Calu3 (cell line): ENCODE measurements around the gene MBP. TPM values are rescaled to one million over a fixed set of nuclear protein-coding genes. Genes with fewer than 3 reads are reported as not detected.

Source experiments
- BruUV-seq: library from RNA; stranded (reverse); fragments of 400-500 nt; replicated peaks from 2 replicates; lab custom pipeline; 2021; lab: Mats Ljungman, UMichigan
- CTCF ChIA-PET: fragments of 300-600 bp; sonication (Branson Sonifier 250); formaldehyde crosslinking; loops from one replicate; lab custom pipeline; 2022; ENCODE audit warnings: antibody characterized with exemption; lab: Charles Lee
- DNase-seq: peaks from one replicate; pipeline ENCODE4 v3.0.0; 2022
- H3K27ac Mint-ChIP-seq: one replicate; pipeline ENCODE4 v1.8.0; 2022; ENCODE audit warnings: mixed read lengths; ENCODE audit not compliant: unreplicated experiment
- H3K27me3 Mint-ChIP-seq: one replicate; pipeline ENCODE4 v1.8.0; 2022; ENCODE audit warnings: mixed read lengths; ENCODE audit not compliant: unreplicated experiment
- H3K36me3 Mint-ChIP-seq: one replicate; pipeline ENCODE4 v1.8.0; 2022; ENCODE audit warnings: mild to moderate bottlenecking, moderate library complexity, mixed read lengths; ENCODE audit not compliant: insufficient read depth, unreplicated experiment
- H3K4me1 Mint-ChIP-seq: one replicate; pipeline ENCODE4 v1.8.0; 2022; ENCODE audit warnings: mild to moderate bottlenecking, low read depth, mixed read lengths; ENCODE audit not compliant: unreplicated experiment
- H3K4me3 Mint-ChIP-seq: one replicate; pipeline ENCODE4 v1.8.0; 2022; ENCODE audit warnings: mild to moderate bottlenecking, low read depth, moderate library complexity, mixed read lengths; ENCODE audit not compliant: unreplicated experiment
- H3K9me3 Mint-ChIP-seq: one replicate; pipeline ENCODE4 v1.8.0; 2022; ENCODE audit warnings: low read depth, mixed read lengths; ENCODE audit not compliant: unreplicated experiment
- intact Hi-C: fragments of 100-400 bp; cut with micrococcal nuclease; formaldehyde crosslinking; loops from one replicate; pipeline ENCODE4 v1.10.0; 2022; ENCODE audit not compliant: unreplicated experiment
- total RNA-seq: library from RNA; stranded (reverse); gene quantifications from 2 replicates; pipeline ENCODE4 v1.2.3, GENCODE V29; 2022
- TF ChIP-seq, protein P1 (sequence below): fragments of 200-600 bp; IDR thresholded peaks from one replicate; pipeline ENCODE4 v1.8.0; 2022; ENCODE audit warnings: antibody characterized with exemption; ENCODE audit not compliant: unreplicated experiment

MBP gene
- total RNA-seq, 1 experiment from 2014 or later: 221 TPM

DNA sequence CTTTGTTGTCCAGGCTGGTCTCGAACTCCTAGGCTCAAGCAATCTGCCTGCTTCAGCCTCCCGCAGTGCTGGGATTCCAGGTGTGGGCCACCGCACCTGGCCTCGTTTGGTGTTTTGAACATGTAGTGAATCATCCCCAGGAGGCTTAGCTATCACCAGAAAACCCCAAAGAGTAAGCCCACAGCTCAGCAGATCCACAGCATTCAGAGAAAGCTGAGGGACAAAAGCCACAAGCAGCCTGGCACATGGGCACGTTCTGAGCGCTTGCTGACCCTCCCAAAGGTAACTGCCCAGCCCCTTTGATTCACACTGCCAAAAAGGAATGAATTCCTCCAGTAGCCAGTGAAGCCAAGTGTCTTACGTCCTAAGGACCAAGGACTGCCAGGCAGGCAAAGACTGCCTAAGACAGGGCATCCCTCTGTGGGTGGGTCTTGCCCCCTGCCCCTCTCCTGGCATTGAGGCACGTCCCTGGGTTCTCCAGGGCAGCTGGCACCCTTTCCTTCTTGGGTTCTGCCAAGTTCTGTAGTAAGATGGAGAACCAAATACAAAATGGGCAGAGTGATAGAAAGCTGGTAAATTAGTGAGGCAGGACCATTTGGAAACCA lies 31.7 kb downstream of the MBP start:
- TSS peak; percentile 35 for BruUV-seq
- Mint-ChIP-seq H3K36me3 (peaks cover 90% of the 10 kb centered on the region), H3K9me3 (no peaks in the 10 kb centered on the region), H3K4me3 (peak overlapping the region; percentile 57), H3K27me3 (no peaks in the 10 kb centered on the region), H3K4me1 (peaks cover 75% of the 10 kb centered on the region), H3K27ac (peak overlapping the region; percentile 94)
- TF ChIP-seq, protein P1, sequence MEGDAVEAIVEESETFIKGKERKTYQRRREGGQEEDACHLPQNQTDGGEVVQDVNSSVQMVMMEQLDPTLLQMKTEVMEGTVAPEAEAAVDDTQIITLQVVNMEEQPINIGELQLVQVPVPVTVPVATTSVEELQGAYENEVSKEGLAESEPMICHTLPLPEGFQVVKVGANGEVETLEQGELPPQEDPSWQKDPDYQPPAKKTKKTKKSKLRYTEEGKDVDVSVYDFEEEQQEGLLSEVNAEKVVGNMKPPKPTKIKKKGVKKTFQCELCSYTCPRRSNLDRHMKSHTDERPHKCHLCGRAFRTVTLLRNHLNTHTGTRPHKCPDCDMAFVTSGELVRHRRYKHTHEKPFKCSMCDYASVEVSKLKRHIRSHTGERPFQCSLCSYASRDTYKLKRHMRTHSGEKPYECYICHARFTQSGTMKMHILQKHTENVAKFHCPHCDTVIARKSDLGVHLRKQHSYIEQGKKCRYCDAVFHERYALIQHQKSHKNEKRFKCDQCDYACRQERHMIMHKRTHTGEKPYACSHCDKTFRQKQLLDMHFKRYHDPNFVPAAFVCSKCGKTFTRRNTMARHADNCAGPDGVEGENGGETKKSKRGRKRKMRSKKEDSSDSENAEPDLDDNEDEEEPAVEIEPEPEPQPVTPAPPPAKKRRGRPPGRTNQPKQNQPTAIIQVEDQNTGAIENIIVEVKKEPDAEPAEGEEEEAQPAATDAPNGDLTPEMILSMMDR: no peak
- intact Hi-C loops: loop anchor here (1.0 to 2.0 kb wide), 4 partner anchors 12 to 46 kb away; no protein-coding TSS in a partner anchor
- CTCF ChIA-PET: interaction anchor here (1.1 to 2.9 kb wide), 7 partner anchors 14 to 111 kb away, joined by 3 to 20 read pairs (median 7); no protein-coding TSS in a partner anchor
- DNase-seq: no peak

DNA sequence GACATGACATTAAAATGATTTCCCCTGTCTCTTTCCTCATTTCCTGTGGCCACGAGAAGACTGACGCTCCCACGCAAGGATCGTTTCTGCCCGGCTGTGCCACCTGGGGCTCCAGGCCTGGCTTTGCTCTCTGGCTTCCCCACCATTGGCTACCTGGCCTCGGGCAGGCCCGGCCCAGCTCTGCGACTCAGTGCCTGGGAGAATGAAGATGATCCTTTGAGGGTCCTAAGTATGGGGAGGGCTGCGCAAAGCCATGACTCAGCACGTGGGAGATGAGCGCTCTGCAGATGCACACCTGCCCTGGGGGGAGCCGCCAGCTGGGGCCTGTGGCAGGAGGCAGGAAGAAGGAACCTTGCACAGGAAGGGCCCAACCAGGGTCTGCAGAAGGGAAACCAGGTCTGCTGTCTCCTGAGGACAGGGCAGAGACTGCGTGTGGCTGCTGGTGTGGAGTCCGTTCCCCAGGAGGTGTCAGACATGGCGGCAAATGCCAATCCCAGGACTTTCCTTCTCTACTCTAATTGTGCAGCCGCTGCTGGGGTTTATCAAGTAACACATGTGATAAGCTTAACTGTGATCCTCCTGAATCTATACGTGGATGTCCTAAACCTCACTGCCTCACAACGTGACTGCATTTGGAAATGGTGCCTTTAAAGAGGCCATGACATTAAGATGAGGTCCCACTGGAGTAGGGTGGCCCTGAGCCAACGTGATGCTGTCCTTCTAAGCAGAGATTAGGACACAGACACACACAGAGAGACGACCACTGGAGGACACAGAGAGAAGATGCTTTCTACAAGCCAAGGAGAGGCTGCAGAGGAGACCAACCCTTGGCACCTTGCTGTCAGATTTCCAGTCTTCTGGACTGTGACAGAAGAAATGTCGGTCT lies 32.9 kb downstream of the MBP start:
- CTCF ChIA-PET: interaction anchor here (1.1 to 2.1 kb wide), 2 partner anchors 15 to 32 kb away, joined by 3 to 8 read pairs; no protein-coding TSS in a partner anchor
- no peak overlapping the region for H3K4me3 Mint-ChIP-seq
- DNase-seq: no peak
- peak overlapping the region; percentile 94 for H3K27ac Mint-ChIP-seq
- no TSS peak for BruUV-seq
- intact Hi-C loops: loop anchor here (2.0 kb wide), 1 partner anchor 45 kb away; no protein-coding TSS in a partner anchor
- H3K27me3 Mint-ChIP-seq: no peaks in the 10 kb centered on the region
- TF ChIP-seq, protein P1: no peak
- no peaks in the 10 kb centered on the region for H3K9me3 Mint-ChIP-seq
- H3K4me1 Mint-ChIP-seq: peaks cover 63% of the 10 kb centered on the region
- H3K36me3 Mint-ChIP-seq: peaks cover 90% of the 10 kb centered on the region

DNA sequence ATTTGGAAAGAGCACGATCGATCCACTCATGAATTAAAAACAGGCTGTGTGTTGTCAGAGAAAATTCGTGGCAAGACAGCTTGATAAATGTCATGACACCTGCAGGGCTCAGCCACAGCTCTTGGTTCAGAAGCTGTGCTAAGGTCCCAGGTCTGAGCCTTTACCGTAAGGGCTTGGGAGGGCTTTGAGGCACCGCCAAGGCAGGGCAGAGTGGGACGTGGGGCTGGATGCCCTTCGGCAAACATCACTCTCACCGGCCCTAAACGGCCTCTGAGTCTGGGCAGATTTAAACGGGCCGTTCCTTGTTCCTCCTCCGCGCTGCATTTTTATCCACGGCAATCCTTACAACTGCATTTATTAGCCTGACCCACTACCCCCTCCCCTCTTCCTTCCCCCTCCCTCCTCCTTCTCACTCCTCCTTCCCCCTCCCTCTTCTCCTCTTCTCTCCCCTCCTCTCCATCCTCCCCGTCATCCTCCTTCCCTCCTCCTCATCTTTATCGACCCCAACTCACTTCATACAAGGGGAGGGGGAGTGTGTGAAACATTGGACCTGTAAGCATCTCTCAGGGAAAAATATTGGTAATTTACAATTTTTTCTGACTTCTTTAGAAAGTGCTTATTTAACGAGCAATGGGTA lies 33.9 kb downstream of the MBP start:
- CTCF ChIA-PET: interaction anchor here (1.3 to 1.5 kb wide), 2 partner anchors 13 to 44 kb away, joined by 3 read pairs; no protein-coding TSS in a partner anchor
- H3K4me1 Mint-ChIP-seq: peaks cover 53% of the 10 kb centered on the region
- peak overlapping the region; percentile 94 for H3K27ac Mint-ChIP-seq
- peaks cover 90% of the 10 kb centered on the region for H3K36me3 Mint-ChIP-seq
- no peak for DNase-seq
- H3K4me3 Mint-ChIP-seq: no peak overlapping the region
- no peaks in the 10 kb centered on the region for H3K9me3 Mint-ChIP-seq
- BruUV-seq: no TSS peak
- no peaks in the 10 kb centered on the region for H3K27me3 Mint-ChIP-seq
- TF ChIP-seq, protein P1: no peak
- intact Hi-C loops: no loop called here

DNA sequence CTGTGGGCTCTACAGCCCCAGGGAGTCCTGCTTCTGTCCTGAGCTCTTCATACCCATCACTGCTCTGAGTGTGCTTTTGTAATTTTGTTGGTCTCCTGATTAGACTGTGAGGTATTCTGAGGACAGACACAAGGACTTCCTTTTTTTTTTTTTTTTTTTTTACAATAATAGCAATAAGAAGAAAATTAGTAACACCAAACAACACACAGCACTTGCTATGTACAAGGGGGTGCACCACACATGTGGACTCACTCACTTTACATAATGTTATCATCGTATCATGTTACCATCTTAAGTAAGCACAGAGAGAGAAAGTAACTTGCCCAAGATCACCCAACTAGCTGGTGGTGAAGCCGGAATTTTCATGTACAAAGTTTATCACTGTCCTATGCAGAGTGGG lies 34.6 kb downstream of the MBP start:
- DNase-seq: no peak
- H3K4me3 Mint-ChIP-seq: no peak overlapping the region
- peaks cover 90% of the 10 kb centered on the region for H3K36me3 Mint-ChIP-seq
- intact Hi-C loops: no loop called here
- TF ChIP-seq, protein P1: no peak
- no peaks in the 10 kb centered on the region for H3K27me3 Mint-ChIP-seq
- no TSS peak for BruUV-seq
- no peaks in the 10 kb centered on the region for H3K9me3 Mint-ChIP-seq
- H3K27ac Mint-ChIP-seq: peak overlapping the region; percentile 31
- CTCF ChIA-PET: interaction anchor here (0.7 to 1.5 kb wide), 5 partner anchors 9 to 115 kb away, joined by 3 to 4 read pairs (median 3); no protein-coding TSS in a partner anchor
- H3K4me1 Mint-ChIP-seq: peaks cover 51% of the 10 kb centered on the region
